ENCODE measurements around the gene GDF10. TPM values are rescaled to one million over a fixed set of nuclear protein-coding genes. Genes with fewer than 3 reads are reported as not detected.

GDF10 gene
- total and polyA plus RNA-seq, 10 of the 15 experiments (the other 5 are each of a cell fraction or from before 2014, with no cell fraction given) = not detected

DNA sequence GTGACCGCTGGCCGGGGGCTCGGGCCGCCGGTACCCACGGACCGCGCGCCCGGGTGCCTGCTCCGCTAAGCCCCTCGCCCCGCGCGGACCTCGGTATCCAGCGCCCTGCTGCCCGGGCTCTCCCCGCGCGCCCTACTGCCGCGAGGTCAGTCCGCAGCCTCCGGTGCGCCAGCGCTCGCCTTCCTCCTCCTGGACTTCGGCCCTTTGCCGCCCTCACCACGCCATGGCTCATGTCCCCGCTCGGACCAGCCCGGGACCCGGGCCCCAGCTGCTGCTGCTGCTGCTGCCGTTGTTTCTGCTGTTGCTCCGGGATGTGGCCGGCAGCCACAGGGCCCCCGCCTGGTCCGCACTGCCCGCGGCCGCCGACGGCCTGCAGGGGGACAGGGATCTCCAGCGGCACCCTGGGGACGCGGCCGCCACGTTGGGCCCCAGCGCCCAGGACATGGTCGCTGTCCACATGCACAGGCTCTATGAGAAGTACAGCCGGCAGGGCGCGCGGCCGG, 483 bp downstream of the GDF10 start:
- 33% methylated on average over 49 of the region's 57 CpGs for WGBS (ENCODE audit: insufficient coverage, insufficient replicate concordance, low lambda C conversion rate, missing lambda C conversion rate)

DNA sequence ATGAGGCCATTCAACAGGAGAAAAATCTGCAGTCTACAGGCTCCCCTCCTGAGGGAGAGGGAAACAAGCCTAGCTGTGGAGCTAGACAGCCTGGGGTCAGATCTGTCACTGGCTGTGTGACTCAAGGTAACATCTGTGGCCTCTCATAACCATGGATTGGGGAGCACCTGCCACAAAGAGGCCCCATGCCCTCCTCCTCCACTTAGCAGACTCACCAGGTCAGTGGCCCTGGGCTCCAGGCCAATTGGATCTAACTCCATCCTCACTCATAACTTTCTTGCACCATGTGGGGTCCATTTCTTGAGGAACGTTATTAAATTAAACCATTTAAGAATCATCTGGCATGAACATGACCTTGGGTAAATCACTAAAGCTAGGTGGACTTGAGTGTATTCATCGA, 1.8 kb downstream of the GDF10 start:
- Histone ChIP-seq H2AFZ (ENCODE audit: control insufficient read depth, low read depth, low read length) (no peak overlapping the region), H3K4me2 (ENCODE audit: control insufficient read depth, insufficient read depth) (no peak overlapping the region), H3K4me3 (no peak overlapping the region), H4K20me1 (ENCODE audit: control insufficient read depth, insufficient read depth) (no peaks in the 10 kb centered on the region), H3K9me3 (replicated peaks; ENCODE audit: control insufficient read depth, insufficient read depth, low read length) (no peaks in the 10 kb centered on the region), H3K9ac (ENCODE audit: control insufficient read depth, insufficient read depth, low read length) (no peak overlapping the region), H3K79me2 (ENCODE audit: control insufficient read depth, insufficient read depth, low read length) (no peaks in the 10 kb centered on the region), H3K36me3 (ENCODE audit: control insufficient read depth in 2 of 2, insufficient read depth in 2 of 2, low read length in 1 of 2) (no peaks in the 10 kb centered on the region), H3K27ac (ENCODE audit: control insufficient read depth, insufficient read depth) (no peak overlapping the region), H3K27me3 (replicated peaks in 1 of 2; ENCODE audit: control insufficient read depth in 2 of 2, insufficient read depth in 2 of 2, low read length in 1 of 2) (peaks cover 3 to 9% of the 10 kb centered on the region in 2 experiments; a peak in 3 of 4 replicates), H3K4me1 (ENCODE audit: control insufficient read depth, insufficient read depth, low read length) (no peaks in the 10 kb centered on the region)
- WGBS (ENCODE audit: insufficient coverage, insufficient replicate concordance, low lambda C conversion rate, missing lambda C conversion rate) = 21% methylated on average over 2 of the region's 2 CpGs
- intact Hi-C loops (cut with micrococcal nuclease; ENCODE audit: unreplicated experiment) = no loop called here
- BruUV-seq (replicated peaks) = no TSS peak
- FAIRE-seq (no peak), ATAC-seq (no peak), DNase-seq (ENCODE audit: low read depth, low spot score) (no peak)
- SMC1A ChIA-PET (ENCODE audit: uncharacterized antibody, unreplicated experiment) = no interaction called here
- RAD21 ChIA-PET (ENCODE audit: unreplicated experiment) = no interaction called here
- CTCF ChIA-PET = no interaction called here
- in situ Hi-C loops (cut with MboI) = no loop called here
- POLR2A ChIA-PET = no interaction called here
- TF ChIP-seq, protein P1, sequence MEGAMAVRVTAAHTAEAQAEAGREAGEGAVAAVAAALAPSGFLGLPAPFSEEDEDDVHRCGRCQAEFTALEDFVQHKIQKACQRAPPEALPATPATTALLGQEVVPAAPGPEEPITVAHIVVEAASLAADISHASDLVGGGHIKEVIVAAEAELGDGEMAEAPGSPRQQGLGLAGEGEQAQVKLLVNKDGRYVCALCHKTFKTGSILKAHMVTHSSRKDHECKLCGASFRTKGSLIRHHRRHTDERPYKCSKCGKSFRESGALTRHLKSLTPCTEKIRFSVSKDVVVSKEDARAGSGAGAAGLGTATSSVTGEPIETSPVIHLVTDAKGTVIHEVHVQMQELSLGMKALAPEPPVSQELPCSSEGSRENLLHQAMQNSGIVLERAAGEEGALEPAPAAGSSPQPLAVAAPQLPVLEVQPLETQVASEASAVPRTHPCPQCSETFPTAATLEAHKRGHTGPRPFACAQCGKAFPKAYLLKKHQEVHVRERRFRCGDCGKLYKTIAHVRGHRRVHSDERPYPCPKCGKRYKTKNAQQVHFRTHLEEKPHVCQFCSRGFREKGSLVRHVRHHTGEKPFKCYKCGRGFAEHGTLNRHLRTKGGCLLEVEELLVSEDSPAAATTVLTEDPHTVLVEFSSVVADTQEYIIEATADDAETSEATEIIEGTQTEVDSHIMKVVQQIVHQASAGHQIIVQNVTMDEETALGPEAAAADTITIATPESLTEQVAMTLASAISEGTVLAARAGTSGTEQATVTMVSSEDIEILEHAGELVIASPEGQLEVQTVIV (IDR thresholded peaks at IDR 0.05; ENCODE audit: borderline replicate concordance, partially characterized antibody) = no peak
- TF ChIP-seq CHD4 (IDR thresholded peaks at IDR 0.05) (no peak), TCF3 (IDR thresholded peaks at IDR 0.05; ENCODE audit: borderline replicate concordance, insufficient read depth, low read depth, low read length) (no peak), MYC (IDR thresholded peaks at IDR 0.05; ENCODE audit: insufficient read depth, insufficient read length, insufficient replicate concordance, low read length, severe bottlenecking) (no peak), SMAD5 (IDR thresholded peaks at IDR 0.05; ENCODE audit: low read depth) (no peak), STAT3 (IDR thresholded peaks at IDR 0.05; ENCODE audit: low read depth, low read length) (no peak), WRNIP1 (IDR thresholded peaks at IDR 0.05; ENCODE audit: borderline replicate concordance, low read depth, low read length) (no peak)

More for the DNA sequence above, 483 bp downstream of the GDF10 start:
- Histone ChIP-seq H3K4me1 (ENCODE audit: control insufficient read depth, insufficient read depth, low read length) (no peaks in the 10 kb centered on the region), H4K20me1 (ENCODE audit: control insufficient read depth, insufficient read depth) (no peaks in the 10 kb centered on the region), H3K36me3 (ENCODE audit: control insufficient read depth in 2 of 2, insufficient read depth in 2 of 2, low read length in 1 of 2) (no peaks in the 10 kb centered on the region), H3K27me3 (replicated peaks in 1 of 2; ENCODE audit: control insufficient read depth in 2 of 2, insufficient read depth in 2 of 2, low read length in 1 of 2) (peaks cover 3 to 9% of the 10 kb centered on the region in 2 experiments; a peak in 3 of 4 replicates), H2AFZ (ENCODE audit: control insufficient read depth, low read depth, low read length) (no peak overlapping the region), H3K79me2 (ENCODE audit: control insufficient read depth, insufficient read depth, low read length) (no peaks in the 10 kb centered on the region), H3K4me2 (ENCODE audit: control insufficient read depth, insufficient read depth) (no peak overlapping the region), H3K27ac (ENCODE audit: control insufficient read depth, insufficient read depth) (no peak overlapping the region), H3K4me3 (no peak overlapping the region), H3K9ac (ENCODE audit: control insufficient read depth, insufficient read depth, low read length) (no peak overlapping the region), H3K9me3 (replicated peaks; ENCODE audit: control insufficient read depth, insufficient read depth, low read length) (no peaks in the 10 kb centered on the region)
- TF ChIP-seq ZNF384 (IDR thresholded peaks at IDR 0.05; ENCODE audit: borderline replicate concordance, low read depth, low read length) (no peak), FOS (IDR thresholded peaks at IDR 0.05; ENCODE audit: borderline replicate concordance, extremely low read depth, insufficient read length) (no peak), SUZ12 (IDR thresholded peaks at IDR 0.05; ENCODE audit: unreplicated experiment) (no peak), JUNB (IDR thresholded peaks at IDR 0.05) (no peak), ZNF274 (IDR thresholded peaks at IDR 0.05; ENCODE audit: insufficient read depth, insufficient read length) (no peak), BRCA1 (IDR thresholded peaks at IDR 0.05; ENCODE audit: low read depth, low read length) (no peak), RCOR1 (conservative IDR thresholded peaks at IDR 0.05; ENCODE audit: low read depth, low read length) (no peak)
- TF ChIP-seq, protein P2, sequence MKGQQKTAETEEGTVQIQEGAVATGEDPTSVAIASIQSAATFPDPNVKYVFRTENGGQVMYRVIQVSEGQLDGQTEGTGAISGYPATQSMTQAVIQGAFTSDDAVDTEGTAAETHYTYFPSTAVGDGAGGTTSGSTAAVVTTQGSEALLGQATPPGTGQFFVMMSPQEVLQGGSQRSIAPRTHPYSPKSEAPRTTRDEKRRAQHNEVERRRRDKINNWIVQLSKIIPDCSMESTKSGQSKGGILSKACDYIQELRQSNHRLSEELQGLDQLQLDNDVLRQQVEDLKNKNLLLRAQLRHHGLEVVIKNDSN (IDR thresholded peaks at IDR 0.05; ENCODE audit: borderline replicate concordance, extremely low read length, insufficient read depth, low read depth, low read length) = no peak
- ChIA-PET SMC1A (ENCODE audit: uncharacterized antibody, unreplicated experiment) (no interaction called here), CTCF (no interaction called here), RAD21 (ENCODE audit: unreplicated experiment) (no interaction called here), POLR2A (no interaction called here)
- ATAC-seq (no peak), FAIRE-seq (no peak), DNase-seq (ENCODE audit: low read depth, low spot score) (no peak)
- intact Hi-C loops (cut with micrococcal nuclease; ENCODE audit: unreplicated experiment) (no loop called here), in situ Hi-C loops (cut with MboI) (no loop called here)
- BruUV-seq (replicated peaks) = no TSS peak
